Effector memory CD4-positive, alpha-beta T cell (primary cell): ENCODE measurements around the gene HS6ST3.
"Not testable (repeated sequence)": the region's sequence is repeated elsewhere in the genome, so short reads cannot be mapped to it uniquely, and the experiment has no call there.

Experiments
- DNase-seq, 3 donors: peaks; one replicate each; pipeline ENCODE4 v3.0.0-alpha.2; 2020
- H3K27ac ChIP-seq: 2 replicates; pipeline ENCODE4 v1.7.0; 2013; ENCODE audit warnings: mild to moderate bottlenecking, low read length, moderate library complexity; ENCODE audit not compliant: insufficient read depth, poor library complexity, severe bottlenecking
- H3K27me3 ChIP-seq: replicated peaks from 2 replicates; pipeline ENCODE4 v1.7.0; 2013; ENCODE audit warnings: mild to moderate bottlenecking, low read length; ENCODE audit not compliant: insufficient read depth, control insufficient read depth, poor library complexity, severe bottlenecking
- H3K36me3 ChIP-seq: 2 replicates; pipeline ENCODE4 v1.7.0; 2013; ENCODE audit warnings: mild to moderate bottlenecking, low read length, moderate library complexity; ENCODE audit not compliant: control insufficient read depth, insufficient read depth
- H3K4me1 ChIP-seq: 2 replicates; pipeline ENCODE4 v1.7.0; 2013; ENCODE audit warnings: low read length, mild to moderate bottlenecking; ENCODE audit not compliant: control insufficient read depth, insufficient read depth, poor library complexity, severe bottlenecking
- H3K4me3 ChIP-seq: 2 replicates; pipeline ENCODE4 v1.7.0; 2013; ENCODE audit warnings: low read length, low read depth, mild to moderate bottlenecking; ENCODE audit not compliant: insufficient read depth, poor library complexity, severe bottlenecking
- H3K9me3 ChIP-seq: 2 replicates; pipeline ENCODE4 v1.7.0; 2013; ENCODE audit warnings: mild to moderate bottlenecking, low read length, moderate library complexity; ENCODE audit not compliant: control insufficient read depth

The HS6ST3 gene

GRCh38 chr13:96090240-96091101, 564 bp downstream of the HS6ST3 start:
- H3K27me3 ChIP-seq: peaks cover 13% of the 10 kb centered on the region
- no peaks in the 10 kb centered on the region for H3K4me1 ChIP-seq
- H3K36me3 ChIP-seq: no peaks in the 10 kb centered on the region
- H3K27ac ChIP-seq: no peak overlapping the region
- H3K4me3 ChIP-seq: no peak overlapping the region
- H3K9me3 ChIP-seq: no peaks in the 10 kb centered on the region
- DNase-seq: no peak

GRCh38 chr13:96091164-96092117, 1.5 kb downstream of the HS6ST3 start:
- H3K36me3 ChIP-seq: no peaks in the 10 kb centered on the region
- no peak for DNase-seq
- no peak overlapping the region for H3K27ac ChIP-seq
- no peak overlapping the region for H3K4me3 ChIP-seq
- H3K4me1 ChIP-seq: no peaks in the 10 kb centered on the region
- no peaks in the 10 kb centered on the region for H3K9me3 ChIP-seq
- H3K27me3 ChIP-seq: peaks cover 13% of the 10 kb centered on the region

GRCh38 chr13:96093296-96094006, 3.5 kb downstream of the HS6ST3 start:
- Histone ChIP-seq H3K36me3 (no peaks in the 10 kb centered on the region), H3K4me1 (no peaks in the 10 kb centered on the region), H3K27ac (no peak overlapping the region), H3K4me3 (no peak overlapping the region), H3K27me3 (peaks cover 7% of the 10 kb centered on the region), H3K9me3 (no peaks in the 10 kb centered on the region)
- no peak for DNase-seq

GRCh38 chr13:96100457-96101220, 10.7 kb downstream of the HS6ST3 start:
- H3K9me3 ChIP-seq: no peaks in the 10 kb centered on the region
- H3K4me1 ChIP-seq: no peaks in the 10 kb centered on the region
- no peak for DNase-seq
- no peaks in the 10 kb centered on the region for H3K27me3 ChIP-seq
- no peak overlapping the region for H3K4me3 ChIP-seq
- H3K27ac ChIP-seq: no peak overlapping the region
- no peaks in the 10 kb centered on the region for H3K36me3 ChIP-seq

GRCh38 chr13:96104516-96104915, 14.6 kb downstream of the HS6ST3 start:
- Histone ChIP-seq H3K9me3 (no peaks in the 10 kb centered on the region), H3K27me3 (no peaks in the 10 kb centered on the region), H3K4me3 (no peak overlapping the region), H3K4me1 (no peaks in the 10 kb centered on the region), H3K36me3 (no peaks in the 10 kb centered on the region), H3K27ac (no peak overlapping the region)
- DNase-seq: no peak

GRCh38 chr13:96108072-96108471, 18.2 kb downstream of the HS6ST3 start:
- not testable (repeated sequence) for H3K9me3 ChIP-seq, H3K36me3 ChIP-seq, H3K27me3 ChIP-seq, DNase-seq, H3K27ac ChIP-seq, H3K4me1 ChIP-seq, H3K4me3 ChIP-seq

- DNase-seq: no peak
- H3K9me3 ChIP-seq: no peaks in the 10 kb centered on the region
Measured at GRCh38 chr13:96109125-96109524, 19.2 kb downstream of the HS6ST3 start.

GRCh38 chr13:96112936-96113335, 23.0 kb downstream of the HS6ST3 start:
- Histone ChIP-seq H3K9me3 (no peaks in the 10 kb centered on the region), H3K4me3 (no peak overlapping the region), H3K27me3 (no peaks in the 10 kb centered on the region), H3K4me1 (no peaks in the 10 kb centered on the region), H3K27ac (no peak overlapping the region), H3K36me3 (no peaks in the 10 kb centered on the region)
- no peak for DNase-seq

More at GRCh38 chr13:96109125-96109524, 19.2 kb downstream of the HS6ST3 start:
- Histone ChIP-seq H3K27ac (no peak overlapping the region), H3K27me3 (no peaks in the 10 kb centered on the region), H3K4me3 (no peak overlapping the region), H3K4me1 (no peaks in the 10 kb centered on the region), H3K36me3 (no peaks in the 10 kb centered on the region)

- not testable (repeated sequence) for H3K9me3 ChIP-seq, H3K27ac ChIP-seq, H3K4me3 ChIP-seq, H3K4me1 ChIP-seq, DNase-seq, H3K27me3 ChIP-seq, H3K36me3 ChIP-seq
Measured at GRCh38 chr13:96115368-96115767, 25.5 kb downstream of the HS6ST3 start.
